IMR-90 (cell line): ENCODE data around the gene TANGO2. TPM values are rescaled to one million over a fixed set of nuclear protein-coding genes. Genes with fewer than 3 reads are reported as not detected.

Experiments
- ATAC-seq: fragments of 200-7000 bp; cut with Tn5 transposase; 2 replicates; pipeline ENCODE4 v1.9.1; 2020; ENCODE audit warnings: low read depth, mild to moderate bottlenecking, moderate library complexity
- BruUV-seq: library from RNA; stranded (reverse); fragments of 400-500 nt; replicated peaks from 2 replicates; lab custom pipeline; 2021; lab: Mats Ljungman, UMichigan
- CTCF ChIA-PET: fragments of 300-600 bp; formaldehyde crosslinking; extraction: SDS; loops from one replicate; lab custom pipeline; 2021; ENCODE audit warnings: antibody characterized with exemption; lab: Yijun Ruan, JAX
- POLR2A ChIA-PET: fragments of 300-600 bp; sonication (Branson Sonifier 250); formaldehyde crosslinking; loops from one replicate; lab custom pipeline; 2022; ENCODE audit warnings: antibody characterized with exemption; ENCODE audit not compliant: unreplicated experiment; lab: Charles Lee
- DNase-seq: peaks from one replicate; pipeline ENCODE4 v3.0.0; 2013
- H2AFZ ChIP-seq: replicated peaks from 2 replicates; pipeline ENCODE3; 2013; ENCODE audit warnings: low read length, mild to moderate bottlenecking; ENCODE audit not compliant: poor library complexity
- H2AK5ac ChIP-seq: 2 replicates; pipeline ENCODE4 v1.6.1; 2013; ENCODE audit warnings: low read depth, low read length, inconsistent platforms
- H2AK9ac ChIP-seq: replicated peaks from 2 replicates; pipeline ENCODE3; 2013; ENCODE audit warnings: mild to moderate bottlenecking, low read depth, low read length, moderate library complexity; ENCODE audit not compliant: poor library complexity
- H2BK120ac ChIP-seq: 2 replicates; pipeline ENCODE4 v1.6.1; 2013; ENCODE audit warnings: low read depth, low read length, inconsistent platforms
- H2BK15ac ChIP-seq: 3 replicates; pipeline ENCODE4 v1.6.1; 2013; ENCODE audit warnings: low read depth, low read length, inconsistent platforms
- H2BK20ac ChIP-seq: 2 replicates; pipeline ENCODE4 v1.6.1; 2013; ENCODE audit warnings: low read depth, mild to moderate bottlenecking, inconsistent platforms, low read length, moderate library complexity
- H2BK5ac ChIP-seq: 2 replicates; pipeline ENCODE4 v1.6.1; 2013; ENCODE audit warnings: mild to moderate bottlenecking, low read depth, low read length, inconsistent platforms; ENCODE audit not compliant: poor library complexity, severe bottlenecking
- H3K14ac ChIP-seq: replicated peaks from 2 replicates; pipeline ENCODE4 v1.6.1; 2013; ENCODE audit warnings: low read depth, low read length, inconsistent platforms
- H3K18ac ChIP-seq: 2 replicates; pipeline ENCODE4 v1.6.1; 2013; ENCODE audit warnings: low read depth, low read length, control low read depth
- H3K23ac ChIP-seq: 2 replicates; pipeline ENCODE4 v1.6.1; 2013; ENCODE audit warnings: low read depth, low read length, inconsistent platforms
- H3K27ac ChIP-seq: 2 replicates; pipeline ENCODE4 v1.5.1; 2013; ENCODE audit warnings: mild to moderate bottlenecking, control low read depth, low read length; ENCODE audit not compliant: insufficient read depth
- H3K27me3 ChIP-seq: 2 replicates; pipeline ENCODE4 v1.6.1; 2013; ENCODE audit warnings: low read length; ENCODE audit not compliant: control insufficient read depth, insufficient read depth
- H3K36me3 ChIP-seq: 2 replicates; pipeline ENCODE4 v1.6.1; 2013; ENCODE audit warnings: low read length, mixed read lengths; ENCODE audit not compliant: control insufficient read depth, insufficient read depth
- H3K4ac ChIP-seq: 2 replicates; pipeline ENCODE4 v1.6.1; 2013; ENCODE audit warnings: low read depth, low read length, inconsistent platforms
- H3K4me1 ChIP-seq: 2 replicates; pipeline ENCODE4 v1.6.1; 2013; ENCODE audit warnings: low read length, mixed read lengths; ENCODE audit not compliant: control insufficient read depth, insufficient read depth
- H3K4me2 ChIP-seq: 2 replicates; pipeline ENCODE4 v1.6.1; 2013; ENCODE audit warnings: low read depth, mild to moderate bottlenecking, control low read depth, low read length, moderate library complexity
- H3K4me3 ChIP-seq: 2 replicates; pipeline ENCODE4 v1.5.1; 2013; ENCODE audit warnings: low read depth, mild to moderate bottlenecking, control low read depth, low read length, moderate library complexity; ENCODE audit not compliant: insufficient read depth
- H3K56ac ChIP-seq: 2 replicates; pipeline ENCODE4 v1.6.1; 2013; ENCODE audit warnings: low read length, inconsistent platforms; ENCODE audit not compliant: insufficient read depth; ENCODE audit errors: extremely low read depth
- H3K79me1 ChIP-seq, 2 experiments: 2 replicates each; pipeline ENCODE4 v1.6.1; 2013; ENCODE audit warnings: low read length in 2 of 2, inconsistent platforms in 1 of 2, low read depth in 1 of 2
- H3K9ac ChIP-seq: 2 replicates; pipeline ENCODE4 v1.6.1; 2013; ENCODE audit warnings: low read depth, low read length, control low read depth
- H3K9me1 ChIP-seq: 2 replicates; pipeline ENCODE4 v1.6.1; 2013; ENCODE audit warnings: low read length, inconsistent platforms; ENCODE audit not compliant: insufficient read depth
- H3K9me3 ChIP-seq: 2 replicates; pipeline ENCODE4 v1.6.1; 2013; ENCODE audit warnings: low read length; ENCODE audit not compliant: control insufficient read depth, insufficient read depth
- H4K20me1 ChIP-seq: 2 replicates; pipeline ENCODE4 v1.6.1; 2013; ENCODE audit warnings: low read length, inconsistent platforms; ENCODE audit not compliant: insufficient read depth
- H4K5ac ChIP-seq: 2 replicates; pipeline ENCODE4 v1.6.1; 2013; ENCODE audit warnings: mild to moderate bottlenecking, low read depth, low read length, control low read depth
- H4K8ac ChIP-seq, 2 experiments: 2 replicates each; pipeline ENCODE4 v1.6.1; 2013; ENCODE audit warnings: low read depth in 2 of 2, low read length in 2 of 2, control low read depth in 1 of 2, inconsistent platforms in 1 of 2
- H4K91ac ChIP-seq: 2 replicates; pipeline ENCODE4 v1.6.1; 2013; ENCODE audit warnings: low read depth, low read length, inconsistent platforms; ENCODE audit not compliant: insufficient read depth
- BHLHE40 ChIP-seq: fragments of 150-350 bp; IDR thresholded peaks from 2 replicates; pipeline ENCODE4 v1.6.1; 2016; ENCODE audit warnings: mild to moderate bottlenecking, low read depth, low read length
- CEBPB ChIP-seq: IDR thresholded peaks from 2 replicates; pipeline ENCODE4 v1.6.1; 2012; ENCODE audit warnings: low read depth, low read length, improper control_type of control experiment
- CHD1 ChIP-seq: IDR thresholded peaks from 2 replicates; pipeline ENCODE4 v1.6.1; 2012; ENCODE audit warnings: low read depth, low read length, improper control_type of control experiment
- MAFK ChIP-seq: IDR thresholded peaks from 2 replicates; pipeline ENCODE4 v1.6.1; 2012; ENCODE audit warnings: low read depth, low read length, improper control_type of control experiment
- MXI1 ChIP-seq: IDR thresholded peaks from 2 replicates; pipeline ENCODE4 v1.6.1; 2012; ENCODE audit warnings: low read depth, mild to moderate bottlenecking, low read length, moderate library complexity, borderline replicate concordance
- NFE2L2 ChIP-seq: fragments of 150-350 bp; IDR thresholded peaks from 2 replicates; pipeline ENCODE4 v1.6.1; 2016; ENCODE audit warnings: low read depth, mild to moderate bottlenecking, low read length
- RAD21 ChIP-seq: IDR thresholded peaks from 2 replicates; pipeline ENCODE4 v1.6.1; 2012; ENCODE audit warnings: low read length, improper control_type of control experiment
- RCOR1 ChIP-seq: IDR thresholded peaks from 2 replicates; pipeline ENCODE4 v1.6.1; 2012; ENCODE audit warnings: mild to moderate bottlenecking, low read length, improper control_type of control experiment; ENCODE audit not compliant: insufficient replicate concordance
- RFX5 ChIP-seq: IDR thresholded peaks from 2 replicates; pipeline ENCODE4 v1.8.0; 2012; ENCODE audit warnings: low read depth, mild to moderate bottlenecking, low read length, moderate library complexity
- SMC3 ChIP-seq: fragments of 150-350 bp; IDR thresholded peaks from 2 replicates; pipeline ENCODE4 v1.6.1; 2016; ENCODE audit warnings: low read depth, mild to moderate bottlenecking, antibody characterized with exemption, low read length, moderate library complexity
- WGBS, 2 experiments: methylation state at CpG; one replicate each; pipeline versions ENCODE4 v1.1.5 to v1.1.7; 2013; ENCODE audit warnings: missing lambda C conversion rate in 2 of 2; ENCODE audit not compliant: insufficient read length in 1 of 2; ENCODE audit errors: extremely low coverage in 2 of 2; 5-methylcytosine and 5-hydroxymethylcytosine counted together
- dilution Hi-C: fragments of 300-500 bp; cut with HindIII; formaldehyde crosslinking; loops from one replicate; pipeline ENCODE4 v1.14.3; 2018; ENCODE audit warnings: low sequenced_read_pairs; ENCODE audit not compliant: unreplicated experiment
- in situ Hi-C: fragments of 300-500 bp; cut with MboI; formaldehyde crosslinking; loops from 3 replicates; pipeline ENCODE4 v1.14.3; 2019; ENCODE audit warnings: low sequenced_read_pairs, inconsistent platforms, mixed read lengths
- intact Hi-C: fragments of 100-400 bp; cut with micrococcal nuclease; formaldehyde crosslinking; loops from 2 replicates; pipeline ENCODE4 v1.10.0; 2022
- polyA plus RNA-seq, 3 experiments: library from polyadenylated mRNA; depleted of rRNA; stranded (reverse); fragments of >200 nt; gene quantifications; 2 replicates each; pipeline ENCODE4 v1.2.3, GENCODE V29; 2012; ENCODE audit warnings: low replicate concordance in 1 of 3
- total RNA-seq: library from RNA; depleted of rRNA; stranded (reverse); fragments of >200 nt; gene quantifications from 2 replicates; pipeline ENCODE4 v1.2.3, GENCODE V29; 2012
- TF ChIP-seq, protein P1 (sequence below): fragments of 150-350 bp; IDR thresholded peaks from 2 replicates; pipeline ENCODE4 v1.6.1; 2016; ENCODE audit warnings: low read depth, mild to moderate bottlenecking, low read length, moderate library complexity, borderline replicate concordance

TANGO2 gene
- total and polyA plus RNA-seq, 2 of the 4 experiments (the other 2 are of a cell fraction), result 45.1 to 75.1 TPM

DNA sequence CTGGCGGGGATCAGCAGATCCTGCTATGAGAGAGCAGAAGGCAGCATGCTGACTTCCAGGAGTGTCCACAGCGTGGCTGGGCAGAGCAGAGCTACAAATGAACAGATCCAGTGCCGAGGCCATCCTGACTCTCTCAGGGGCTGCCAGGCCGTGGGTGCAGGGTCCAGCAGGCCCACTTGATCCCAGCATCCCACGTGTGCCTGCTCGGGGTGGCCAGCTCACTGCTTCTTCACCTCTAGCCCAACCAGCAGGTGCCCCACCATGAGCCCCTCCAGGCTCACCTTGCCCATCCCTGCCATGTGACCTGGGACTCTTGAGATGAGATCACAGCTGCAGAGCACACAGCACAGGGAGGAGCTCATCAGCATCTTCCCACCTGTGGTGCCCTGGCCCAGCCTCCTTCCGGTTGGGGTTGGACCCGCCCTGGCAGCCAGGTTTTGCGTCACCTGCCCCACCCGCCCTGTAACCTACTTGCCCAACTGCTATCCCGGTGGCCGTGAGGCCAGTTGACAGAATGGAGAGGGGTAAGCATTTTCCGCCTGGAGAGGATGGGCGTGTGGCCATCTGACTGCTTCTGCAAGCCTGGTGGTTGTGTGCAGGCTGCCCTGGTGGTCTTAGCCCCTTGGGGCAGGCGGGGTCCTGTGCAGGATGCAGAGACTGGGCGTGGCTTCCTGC, 11.0 kb downstream of the TANGO2 start:
- H3K27me3 ChIP-seq, result no peaks in the 10 kb centered on the region
- DNase-seq, result no peak
- no peak overlapping the region for H4K8ac ChIP-seq
- no peaks in the 10 kb centered on the region for H3K9me3 ChIP-seq
- no peak overlapping the region for H4K91ac ChIP-seq
- H3K56ac ChIP-seq, result no peak overlapping the region
- peaks cover 21 to 78% of the 10 kb centered on the region in 2 experiments for H3K79me1 ChIP-seq
- ATAC-seq, result no peak
- dilution Hi-C loops, result no loop called here
- ChIA-PET CTCF (no interaction called here), POLR2A (no interaction called here)
- H4K5ac ChIP-seq, result no peak overlapping the region
- no peak overlapping the region for H2AK5ac ChIP-seq
- H3K9ac ChIP-seq, result no peak overlapping the region
- no peak overlapping the region for H2BK15ac ChIP-seq
- H2AK9ac ChIP-seq, result peak overlapping the region; percentile 88
- H3K18ac ChIP-seq, result no peak overlapping the region
- H3K4ac ChIP-seq, result no peak overlapping the region
- peaks cover 20% of the 10 kb centered on the region for H3K9me1 ChIP-seq
- no peak overlapping the region for H3K4me2 ChIP-seq
- H2BK20ac ChIP-seq, result no peak overlapping the region
- no TSS peak for BruUV-seq
- H3K14ac ChIP-seq, result no peak overlapping the region
- no peak overlapping the region for H3K4me3 ChIP-seq
- intact Hi-C loops, result no loop called here
- no peak overlapping the region for H2BK120ac ChIP-seq
- WGBS, 2 experiments, result 97% methylated on average over 16 of the region's 16 CpGs; no CpG with 5 or more reads in 1 of the 2 experiments
- no peak overlapping the region for H2BK5ac ChIP-seq
- peaks cover 3% of the 10 kb centered on the region; the same call in 1 of the 2 replicates for H3K4me1 ChIP-seq
- in situ Hi-C loops, result no loop called here
- peaks cover 19% of the 10 kb centered on the region for H3K36me3 ChIP-seq
- H4K20me1 ChIP-seq, result peaks cover 72% of the 10 kb centered on the region
- no peak overlapping the region for H2AFZ ChIP-seq
- no peak overlapping the region for H3K27ac ChIP-seq
- H3K23ac ChIP-seq, result no peak overlapping the region
- TF ChIP-seq CHD1 (no peak), CEBPB (no peak), MXI1 (no peak), BHLHE40 (no peak), RFX5 (no peak), RCOR1 (no peak), MAFK (no peak), NFE2L2 (no peak), SMC3 (no peak), RAD21 (no peak)
- TF ChIP-seq, protein P1, sequence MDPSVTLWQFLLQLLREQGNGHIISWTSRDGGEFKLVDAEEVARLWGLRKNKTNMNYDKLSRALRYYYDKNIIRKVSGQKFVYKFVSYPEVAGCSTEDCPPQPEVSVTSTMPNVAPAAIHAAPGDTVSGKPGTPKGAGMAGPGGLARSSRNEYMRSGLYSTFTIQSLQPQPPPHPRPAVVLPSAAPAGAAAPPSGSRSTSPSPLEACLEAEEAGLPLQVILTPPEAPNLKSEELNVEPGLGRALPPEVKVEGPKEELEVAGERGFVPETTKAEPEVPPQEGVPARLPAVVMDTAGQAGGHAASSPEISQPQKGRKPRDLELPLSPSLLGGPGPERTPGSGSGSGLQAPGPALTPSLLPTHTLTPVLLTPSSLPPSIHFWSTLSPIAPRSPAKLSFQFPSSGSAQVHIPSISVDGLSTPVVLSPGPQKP, result no peak
